Neural progenitor cell (in vitro differentiated cells): Measurements from ENCODE around the gene PADI3.

Experiments
- EZH2 ChIP-seq: fragments of 200-600 bp; sonication (generic); IDR thresholded peaks from 2 replicates; pipeline ENCODE4 v1.6.1; 2017; ENCODE audit warnings: antibody characterized with exemption, mild to moderate bottlenecking, moderate library complexity
- EZH2phosphoT487 ChIP-seq: fragments of 200-600 bp; sonication (generic); IDR thresholded peaks from 2 replicates; pipeline ENCODE4 v1.6.1; 2017; ENCODE audit warnings: antibody characterized with exemption
- TF ChIP-seq, protein P1 (sequence below): fragments of 200-600 bp; sonication (generic); IDR thresholded peaks from 2 replicates; pipeline ENCODE4 v1.5.1; 2017; ENCODE audit warnings: antibody characterized with exemption, mild to moderate bottlenecking

- TF ChIP-seq, protein P1, sequence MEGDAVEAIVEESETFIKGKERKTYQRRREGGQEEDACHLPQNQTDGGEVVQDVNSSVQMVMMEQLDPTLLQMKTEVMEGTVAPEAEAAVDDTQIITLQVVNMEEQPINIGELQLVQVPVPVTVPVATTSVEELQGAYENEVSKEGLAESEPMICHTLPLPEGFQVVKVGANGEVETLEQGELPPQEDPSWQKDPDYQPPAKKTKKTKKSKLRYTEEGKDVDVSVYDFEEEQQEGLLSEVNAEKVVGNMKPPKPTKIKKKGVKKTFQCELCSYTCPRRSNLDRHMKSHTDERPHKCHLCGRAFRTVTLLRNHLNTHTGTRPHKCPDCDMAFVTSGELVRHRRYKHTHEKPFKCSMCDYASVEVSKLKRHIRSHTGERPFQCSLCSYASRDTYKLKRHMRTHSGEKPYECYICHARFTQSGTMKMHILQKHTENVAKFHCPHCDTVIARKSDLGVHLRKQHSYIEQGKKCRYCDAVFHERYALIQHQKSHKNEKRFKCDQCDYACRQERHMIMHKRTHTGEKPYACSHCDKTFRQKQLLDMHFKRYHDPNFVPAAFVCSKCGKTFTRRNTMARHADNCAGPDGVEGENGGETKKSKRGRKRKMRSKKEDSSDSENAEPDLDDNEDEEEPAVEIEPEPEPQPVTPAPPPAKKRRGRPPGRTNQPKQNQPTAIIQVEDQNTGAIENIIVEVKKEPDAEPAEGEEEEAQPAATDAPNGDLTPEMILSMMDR = no peak
- no peak for TF ChIP-seq EZH2
- TF ChIP-seq EZH2phosphoT487 = no peak
Observed at GRCh38 chr1:17200756-17201155, 48.1 kb upstream of the PADI3 start.
